GM18520 (cell line): ENCODE data around the gene TMEM187.

Experiments used
- ATAC-seq: cut with Tn5 transposase; IDR thresholded peaks from one replicate; pipeline ENCODE4 v1.9.1; 2021; ENCODE audit not compliant: unreplicated experiment

Gene TMEM187

GRCh38 chrX:153934762-153935325 lies 37.7 kb upstream of the TMEM187 start, which contains the start of gene NAA10:
Gene NAA10 (minus strand): TSS chrX:153935037. CDS start chrX:153934904, 133 bp downstream.
- ATAC-seq, result peak; percentile 86

GRCh38 chrX:153935326-153935851 lies 37.2 kb upstream of the TMEM187 start:
- peak; percentile 8 for ATAC-seq

GRCh38 chrX:153937056-153937455 lies 35.5 kb upstream of the TMEM187 start:
- no peak for ATAC-seq

GRCh38 chrX:153938226-153938786 lies 34.2 kb upstream of the TMEM187 start:
- ATAC-seq, result no peak

- no peak for ATAC-seq
Measured at GRCh38 chrX:153939573-153939972, 33.0 kb upstream of the TMEM187 start.

- no peak for ATAC-seq
Measured at GRCh38 chrX:153941336-153942252, 31.0 kb upstream of the TMEM187 start.

GRCh38 chrX:153944140-153944799 lies 28.3 kb upstream of the TMEM187 start, which contains the start of gene RENBP:
Gene RENBP (minus strand): TSS chrX:153944643. CDS start chrX:153944610, 33 bp downstream.
- ATAC-seq, result no peak

GRCh38 chrX:153944800-153945150 lies 27.8 kb upstream of the TMEM187 start:
- no peak for ATAC-seq

GRCh38 chrX:153945956-153946943 lies 26.3 kb upstream of the TMEM187 start:
- ATAC-seq, result no peak

- no peak for ATAC-seq
Measured at GRCh38 chrX:153947009-153947769, 25.4 kb upstream of the TMEM187 start.

GRCh38 chrX:153948002-153948466 lies 24.5 kb upstream of the TMEM187 start:
- ATAC-seq, result no peak

GRCh38 chrX:153948847-153949805 lies 23.4 kb upstream of the TMEM187 start:
- ATAC-seq, result no peak

GRCh38 chrX:153950127-153950526 lies 22.4 kb upstream of the TMEM187 start:
- ATAC-seq, result no peak

- no peak for ATAC-seq
Measured at GRCh38 chrX:153951683-153952372, 20.7 kb upstream of the TMEM187 start.

GRCh38 chrX:153952373-153953026 lies 20.1 kb upstream of the TMEM187 start:
- no peak for ATAC-seq

GRCh38 chrX:153953342-153953830 lies 19.2 kb upstream of the TMEM187 start:
- no peak for ATAC-seq
